DOHH2 (cell line): ENCODE measurements around the gene EPHA8.

Experiments
- H3F3A ChIP-seq: fragments of 200-600 bp; sonication (generic), shearing (Covaris generic); 2 replicates; pipeline ENCODE4 v1.6.0; 2016; ENCODE audit warnings: antibody characterized with exemption, mild to moderate bottlenecking; ENCODE audit not compliant: control insufficient read depth, insufficient read depth
- H3K27ac ChIP-seq: fragments of 200-600 bp; sonication (generic); 2 replicates; pipeline ENCODE4 v1.5.1; 2014; ENCODE audit warnings: low read depth, mild to moderate bottlenecking, low read length, moderate library complexity
- H3K27me3 ChIP-seq: fragments of 200-600 bp; sonication (generic); 2 replicates; pipeline ENCODE4 v1.6.1; 2014; ENCODE audit warnings: mild to moderate bottlenecking, low read length, mixed read lengths; ENCODE audit not compliant: control insufficient read depth
- H3K36me3 ChIP-seq: fragments of 200-600 bp; sonication (generic); 2 replicates; pipeline ENCODE4 v1.6.1; 2014; ENCODE audit warnings: mild to moderate bottlenecking, low read length, moderate library complexity, mixed read lengths; ENCODE audit not compliant: control insufficient read depth
- H3K4me1 ChIP-seq: fragments of 200-600 bp; sonication (generic); 2 replicates; pipeline ENCODE4 v1.6.1; 2014; ENCODE audit warnings: mild to moderate bottlenecking, low read length, mixed read lengths; ENCODE audit not compliant: control insufficient read depth
- H3K4me2 ChIP-seq: fragments of 200-600 bp; sonication (generic); 2 replicates; pipeline ENCODE4 v1.6.0; 2014; ENCODE audit warnings: mild to moderate bottlenecking, low read length, moderate library complexity
- H3K4me3 ChIP-seq: fragments of 200-600 bp; sonication (generic); 2 replicates; pipeline ENCODE4 v1.5.1; 2014; ENCODE audit warnings: mild to moderate bottlenecking, low read length, mixed read lengths
- H3K79me2 ChIP-seq: fragments of 200-600 bp; sonication (generic); 2 replicates; pipeline ENCODE4 v1.6.1; 2014; ENCODE audit warnings: mild to moderate bottlenecking, low read length, mixed read lengths; ENCODE audit not compliant: control insufficient read depth
- H3K9me2 ChIP-seq: fragments of 200-600 bp; sonication (generic); replicated peaks from 2 replicates; pipeline ENCODE4 v1.6.1; 2014; ENCODE audit warnings: mild to moderate bottlenecking, low read length, mixed read lengths; ENCODE audit not compliant: control insufficient read depth
- H3K9me3 ChIP-seq: fragments of 200-600 bp; sonication (generic); 2 replicates; pipeline ENCODE4 v1.6.1; 2014; ENCODE audit warnings: antibody characterized with exemption, low read length, mixed read lengths; ENCODE audit not compliant: control insufficient read depth, insufficient read depth
- H4K20me1 ChIP-seq: fragments of 200-600 bp; sonication (generic); 2 replicates; pipeline ENCODE4 v1.6.0; 2014; ENCODE audit warnings: low read depth, mild to moderate bottlenecking, antibody characterized with exemption, low read length, moderate library complexity; ENCODE audit not compliant: control insufficient read depth, insufficient read depth
- EZH2phosphoT487 ChIP-seq: fragments of 200-600 bp; sonication (generic); IDR thresholded peaks from 2 replicates; pipeline ENCODE4 v1.6.1; 2017; ENCODE audit warnings: borderline replicate concordance, mild to moderate bottlenecking, antibody characterized with exemption, low read length, moderate library complexity, mixed read lengths
- TF ChIP-seq, protein P1 (sequence below): fragments of 200-600 bp; sonication (generic); IDR thresholded peaks from one replicate; pipeline ENCODE4 v1.5.1; 2014; ENCODE audit warnings: antibody characterized with exemption, mild to moderate bottlenecking, low read depth, low read length; ENCODE audit not compliant: poor library complexity, severe bottlenecking

EPHA8 gene

DNA sequence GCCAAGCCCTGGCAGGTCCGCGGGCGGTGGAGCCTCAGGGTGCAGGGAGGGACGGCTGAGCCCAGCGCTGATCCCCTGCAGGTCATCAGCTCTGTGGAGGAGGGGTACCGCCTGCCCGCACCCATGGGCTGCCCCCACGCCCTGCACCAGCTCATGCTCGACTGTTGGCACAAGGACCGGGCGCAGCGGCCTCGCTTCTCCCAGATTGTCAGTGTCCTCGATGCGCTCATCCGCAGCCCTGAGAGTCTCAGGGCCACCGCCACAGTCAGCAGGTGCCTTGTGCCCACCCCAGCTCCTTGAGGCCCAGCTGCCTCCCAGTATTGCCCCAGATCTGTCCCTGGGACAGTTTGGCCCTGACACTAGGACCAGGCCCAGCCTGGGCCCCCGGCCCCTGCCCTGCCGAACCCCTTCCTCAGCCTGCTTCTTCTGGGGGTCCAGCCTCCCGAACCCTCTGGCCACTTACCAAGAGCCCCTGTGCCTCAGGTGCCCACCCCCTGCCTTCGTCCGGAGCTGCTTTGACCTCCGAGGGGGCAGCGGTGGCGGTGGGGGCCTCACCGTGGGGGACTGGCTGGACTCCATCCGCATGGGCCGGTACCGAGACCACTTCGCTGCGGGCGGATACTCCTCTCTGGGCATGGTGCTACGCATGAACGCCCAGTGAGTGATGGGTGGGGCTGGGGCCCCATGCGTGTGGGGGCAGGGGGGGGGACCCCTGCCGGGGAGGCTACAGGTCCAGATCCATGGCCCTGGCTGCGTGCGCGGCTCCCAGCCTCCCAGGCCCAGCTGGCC is 37.7 kb downstream of the EPHA8 start:
- no peak overlapping the region for H3K27ac ChIP-seq
- no peak overlapping the region for H3K4me3 ChIP-seq
- TF ChIP-seq, protein P1, sequence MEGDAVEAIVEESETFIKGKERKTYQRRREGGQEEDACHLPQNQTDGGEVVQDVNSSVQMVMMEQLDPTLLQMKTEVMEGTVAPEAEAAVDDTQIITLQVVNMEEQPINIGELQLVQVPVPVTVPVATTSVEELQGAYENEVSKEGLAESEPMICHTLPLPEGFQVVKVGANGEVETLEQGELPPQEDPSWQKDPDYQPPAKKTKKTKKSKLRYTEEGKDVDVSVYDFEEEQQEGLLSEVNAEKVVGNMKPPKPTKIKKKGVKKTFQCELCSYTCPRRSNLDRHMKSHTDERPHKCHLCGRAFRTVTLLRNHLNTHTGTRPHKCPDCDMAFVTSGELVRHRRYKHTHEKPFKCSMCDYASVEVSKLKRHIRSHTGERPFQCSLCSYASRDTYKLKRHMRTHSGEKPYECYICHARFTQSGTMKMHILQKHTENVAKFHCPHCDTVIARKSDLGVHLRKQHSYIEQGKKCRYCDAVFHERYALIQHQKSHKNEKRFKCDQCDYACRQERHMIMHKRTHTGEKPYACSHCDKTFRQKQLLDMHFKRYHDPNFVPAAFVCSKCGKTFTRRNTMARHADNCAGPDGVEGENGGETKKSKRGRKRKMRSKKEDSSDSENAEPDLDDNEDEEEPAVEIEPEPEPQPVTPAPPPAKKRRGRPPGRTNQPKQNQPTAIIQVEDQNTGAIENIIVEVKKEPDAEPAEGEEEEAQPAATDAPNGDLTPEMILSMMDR = no peak
- no peak for TF ChIP-seq EZH2phosphoT487
- H3K4me2 ChIP-seq = no peak overlapping the region
- no peaks in the 10 kb centered on the region for H3K27me3 ChIP-seq
- H3K9me3 ChIP-seq = no peaks in the 10 kb centered on the region
- no peaks in the 10 kb centered on the region for H3K79me2 ChIP-seq
- H4K20me1 ChIP-seq = no peaks in the 10 kb centered on the region
- no peaks in the 10 kb centered on the region for H3F3A ChIP-seq
- no peaks in the 10 kb centered on the region for H3K36me3 ChIP-seq
- H3K4me1 ChIP-seq = no peaks in the 10 kb centered on the region
- no peaks in the 10 kb centered on the region for H3K9me2 ChIP-seq

GRCh38 chr1:22601610-22602009 is 38.3 kb downstream of the EPHA8 start:
- TF ChIP-seq, protein P1 = no peak
- no peak for TF ChIP-seq EZH2phosphoT487
- no peak overlapping the region for H3K27ac ChIP-seq
- H3K36me3 ChIP-seq = no peaks in the 10 kb centered on the region
- no peaks in the 10 kb centered on the region for H3F3A ChIP-seq
- H3K27me3 ChIP-seq = no peaks in the 10 kb centered on the region
- H3K9me3 ChIP-seq = no peaks in the 10 kb centered on the region
- H4K20me1 ChIP-seq = no peaks in the 10 kb centered on the region
- H3K4me1 ChIP-seq = no peaks in the 10 kb centered on the region
- no peaks in the 10 kb centered on the region for H3K9me2 ChIP-seq
- no peaks in the 10 kb centered on the region for H3K79me2 ChIP-seq
- no peak overlapping the region for H3K4me2 ChIP-seq
- H3K4me3 ChIP-seq = no peak overlapping the region

- Histone ChIP-seq H3K4me3 (no peak overlapping the region), H4K20me1 (no peaks in the 10 kb centered on the region), H3K4me1 (no peaks in the 10 kb centered on the region), H3K4me2 (no peak overlapping the region), H3K9me2 (no peaks in the 10 kb centered on the region), H3K9me3 (no peaks in the 10 kb centered on the region), H3K27ac (no peak overlapping the region), H3K36me3 (no peaks in the 10 kb centered on the region), H3K27me3 (no peaks in the 10 kb centered on the region), H3F3A (no peaks in the 10 kb centered on the region), H3K79me2 (no peaks in the 10 kb centered on the region)
- TF ChIP-seq EZH2phosphoT487 = no peak
- TF ChIP-seq, protein P1 = no peak
Observed at GRCh38 chr1:22602060-22602740, 38.9 kb downstream of the EPHA8 start.
